Gastroesophageal sphincter (tissue), 3 donors: ENCODE data around the gene TENM3.

ENCODE experiments used
- POLR2A ChIP-seq, 2 donors: fragments of 450-650 bp; IDR thresholded peaks; one replicate each; pipeline ENCODE4 v1.6.1; 2017; ENCODE audit warnings: antibody characterized with exemption in 2 of 2, mild to moderate bottlenecking in 2 of 2, moderate library complexity in 1 of 2
- POLR2AphosphoS5 ChIP-seq: sonication (generic); formaldehyde crosslinking; IDR thresholded peaks from one replicate; pipeline ENCODE4 v1.6.1; 2017; ENCODE audit warnings: antibody characterized with exemption
- TF ChIP-seq, protein P1 (sequence below), 4 experiments: fragments of 200-600 bp in 2 of 4; fragments of 450-650 bp in 2 of 4; sonication (generic) in 1 of 4; IDR thresholded peaks; one replicate each; pipeline ENCODE4 v1.5.1; 2017 to 2019; ENCODE audit warnings: antibody characterized with exemption in 4 of 4, mild to moderate bottlenecking in 2 of 4, moderate library complexity in 2 of 4

DNA sequence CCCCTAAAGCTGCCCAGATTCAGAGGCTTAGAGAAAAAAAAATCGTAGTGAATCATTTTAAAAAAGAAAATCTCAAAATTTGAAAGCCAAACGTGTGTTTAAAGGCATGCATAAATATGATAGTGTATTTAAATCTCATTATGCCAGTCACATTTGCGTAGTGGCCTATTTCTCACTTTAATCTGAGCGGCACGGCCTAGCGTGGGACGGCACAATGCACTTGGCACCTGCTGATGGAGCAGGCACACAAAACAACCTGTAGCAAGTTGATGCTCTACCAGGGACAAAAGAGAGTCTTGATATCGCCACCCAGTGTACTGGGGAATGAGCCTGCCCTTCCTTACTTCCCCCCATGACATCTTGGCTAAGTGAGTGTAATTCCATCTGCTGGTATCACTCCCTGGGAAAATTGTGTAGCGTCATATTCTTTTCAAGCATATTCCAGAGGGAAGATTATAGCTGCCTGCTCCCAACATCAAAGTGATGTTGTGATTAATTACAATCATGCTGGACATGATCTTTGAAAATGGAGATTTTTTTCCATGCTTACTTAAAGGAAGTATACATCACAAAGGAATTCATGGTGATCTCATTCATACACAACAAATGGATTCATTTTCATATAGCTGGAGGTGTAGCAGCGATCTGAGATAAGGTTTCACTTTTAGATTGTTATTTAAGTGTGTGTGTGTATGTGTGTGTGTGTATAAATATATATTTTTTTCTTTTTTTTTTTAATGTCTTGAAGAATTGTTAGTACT is 535.2 kb downstream of the TENM3 start:
- TF ChIP-seq POLR2A (IDR thresholded peaks at IDR 0.05), result no peak
- TF ChIP-seq, protein P1, sequence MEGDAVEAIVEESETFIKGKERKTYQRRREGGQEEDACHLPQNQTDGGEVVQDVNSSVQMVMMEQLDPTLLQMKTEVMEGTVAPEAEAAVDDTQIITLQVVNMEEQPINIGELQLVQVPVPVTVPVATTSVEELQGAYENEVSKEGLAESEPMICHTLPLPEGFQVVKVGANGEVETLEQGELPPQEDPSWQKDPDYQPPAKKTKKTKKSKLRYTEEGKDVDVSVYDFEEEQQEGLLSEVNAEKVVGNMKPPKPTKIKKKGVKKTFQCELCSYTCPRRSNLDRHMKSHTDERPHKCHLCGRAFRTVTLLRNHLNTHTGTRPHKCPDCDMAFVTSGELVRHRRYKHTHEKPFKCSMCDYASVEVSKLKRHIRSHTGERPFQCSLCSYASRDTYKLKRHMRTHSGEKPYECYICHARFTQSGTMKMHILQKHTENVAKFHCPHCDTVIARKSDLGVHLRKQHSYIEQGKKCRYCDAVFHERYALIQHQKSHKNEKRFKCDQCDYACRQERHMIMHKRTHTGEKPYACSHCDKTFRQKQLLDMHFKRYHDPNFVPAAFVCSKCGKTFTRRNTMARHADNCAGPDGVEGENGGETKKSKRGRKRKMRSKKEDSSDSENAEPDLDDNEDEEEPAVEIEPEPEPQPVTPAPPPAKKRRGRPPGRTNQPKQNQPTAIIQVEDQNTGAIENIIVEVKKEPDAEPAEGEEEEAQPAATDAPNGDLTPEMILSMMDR (IDR thresholded peaks at IDR 0.05), result no peak
- no peak for TF ChIP-seq POLR2AphosphoS5
